Duodenal mucosa (tissue), 2 donors: ENCODE measurements around the gene IFITM5.

Experiments used
- H3K27ac ChIP-seq: one replicate; pipeline ENCODE4 v1.7.0; 2013; ENCODE audit warnings: low read depth, low read length
- H3K27me3 ChIP-seq, 2 donors: one replicate each; pipeline ENCODE4 v1.7.0; 2013; ENCODE audit warnings: low read length in 2 of 2, control low read depth in 1 of 2; ENCODE audit not compliant: insufficient read depth in 2 of 2, control insufficient read depth in 1 of 2
- H3K36me3 ChIP-seq, 2 donors: one replicate each; pipeline ENCODE4 v1.7.0; 2013; ENCODE audit warnings: low read length in 2 of 2, control low read depth in 1 of 2; ENCODE audit not compliant: insufficient read depth in 2 of 2, control insufficient read depth in 1 of 2
- H3K4me1 ChIP-seq, 2 donors: one replicate each; pipeline ENCODE4 v1.7.0; 2013; ENCODE audit warnings: low read length in 2 of 2, control low read depth in 1 of 2; ENCODE audit not compliant: insufficient read depth in 2 of 2, control insufficient read depth in 1 of 2
- H3K4me3 ChIP-seq, 2 donors: one replicate each; pipeline ENCODE4 v1.7.0; 2013; ENCODE audit warnings: low read length in 2 of 2, low read depth in 1 of 2
- H3K9ac ChIP-seq, 2 donors: one replicate each; pipeline ENCODE4 v1.7.0; 2013; ENCODE audit warnings: low read length in 2 of 2, low read depth in 1 of 2
- H3K9me3 ChIP-seq, 2 donors: one replicate each; pipeline ENCODE4 v1.7.0; 2013; ENCODE audit warnings: low read length in 2 of 2, control low read depth in 1 of 2; ENCODE audit not compliant: control insufficient read depth in 1 of 2

The IFITM5 gene

GRCh38 chr11:299081-299891, at the start of gene IFITM5:
IFITM5 (minus strand) TSS chr11:299526; CDS start chr11:299490, 36 bp downstream.
- Histone ChIP-seq H3K9ac (no peak within 1 kb of the TSS), H3K9me3 (no peaks in the 10 kb centered on the region), H3K4me3 (no peak within 1 kb of the TSS), H3K4me1 (peaks cover 14 to 26% of the 10 kb centered on the region in 2 donors), H3K27me3 (peaks cover 9 to 19% of the 10 kb centered on the region in 2 donors), H3K36me3 (peaks cover 0 to 4% of the 10 kb centered on the region in 2 donors), H3K27ac (no peak within 1 kb of the TSS)

- no peak overlapping the region for H3K9ac ChIP-seq
- H3K27me3 ChIP-seq, result peaks cover 0 to 2% of the 10 kb centered on the region in 2 donors
- peaks cover 7 to 8% of the 10 kb centered on the region in 2 donors for H3K4me1 ChIP-seq
- no peaks in the 10 kb centered on the region for H3K36me3 ChIP-seq
- no peaks in the 10 kb centered on the region for H3K9me3 ChIP-seq
- no peak overlapping the region for H3K27ac ChIP-seq
- H3K4me3 ChIP-seq, result no peak overlapping the region
These were observed 47.2 kb upstream of the IFITM5 start for GRCh38 chr11:346529-346928.

GRCh38 chr11:344836-345578, 45.7 kb upstream of the IFITM5 start:
- H3K4me3 ChIP-seq, result no peak overlapping the region
- H3K9me3 ChIP-seq, result no peaks in the 10 kb centered on the region
- H3K27ac ChIP-seq, result no peak overlapping the region
- no peak overlapping the region for H3K9ac ChIP-seq
- peaks cover 0 to 2% of the 10 kb centered on the region in 2 donors for H3K27me3 ChIP-seq
- no peaks in the 10 kb centered on the region for H3K4me1 ChIP-seq
- no peaks in the 10 kb centered on the region for H3K36me3 ChIP-seq

GRCh38 chr11:342328-342727, 43.0 kb upstream of the IFITM5 start:
- peaks cover 0 to 2% of the 10 kb centered on the region in 2 donors for H3K27me3 ChIP-seq
- H3K36me3 ChIP-seq, result no peaks in the 10 kb centered on the region
- no peaks in the 10 kb centered on the region for H3K9me3 ChIP-seq
- H3K4me3 ChIP-seq, result no peak overlapping the region
- no peaks in the 10 kb centered on the region for H3K4me1 ChIP-seq
- H3K27ac ChIP-seq, result no peak overlapping the region
- H3K9ac ChIP-seq, result no peak overlapping the region

- Histone ChIP-seq H3K9me3 (no peaks in the 10 kb centered on the region), H3K36me3 (no peaks in the 10 kb centered on the region), H3K27me3 (no peaks in the 10 kb centered on the region), H3K9ac (no peak overlapping the region), H3K4me3 (no peak overlapping the region), H3K4me1 (peaks cover 12% of the 10 kb centered on the region in 2 donors), H3K27ac (no peak overlapping the region)
These were observed 41.5 kb upstream of the IFITM5 start for GRCh38 chr11:340539-341512.

GRCh38 chr11:339963-340362, 40.6 kb upstream of the IFITM5 start:
- H3K27ac ChIP-seq, result no peak overlapping the region

GRCh38 chr11:337711-338110, 38.4 kb upstream of the IFITM5 start:
- peaks cover 16% of the 10 kb centered on the region in 2 donors for H3K4me1 ChIP-seq
- no peak overlapping the region for H3K4me3 ChIP-seq
- no peaks in the 10 kb centered on the region for H3K9me3 ChIP-seq
- no peaks in the 10 kb centered on the region for H3K36me3 ChIP-seq
- H3K9ac ChIP-seq, result no peak overlapping the region
- no peak overlapping the region for H3K27ac ChIP-seq
- H3K27me3 ChIP-seq, result no peaks in the 10 kb centered on the region

More at GRCh38 chr11:339963-340362, 40.6 kb upstream of the IFITM5 start:
- Histone ChIP-seq H3K27me3 (no peaks in the 10 kb centered on the region), H3K4me1 (peaks cover 16% of the 10 kb centered on the region in 2 donors), H3K9me3 (no peaks in the 10 kb centered on the region), H3K9ac (no peak overlapping the region), H3K36me3 (no peaks in the 10 kb centered on the region), H3K4me3 (no peak overlapping the region)

- no peak overlapping the region for H3K9ac ChIP-seq
- H3K27ac ChIP-seq, result peak overlapping the region; percentile 48
- no peaks in the 10 kb centered on the region for H3K36me3 ChIP-seq
- no peaks in the 10 kb centered on the region for H3K9me3 ChIP-seq
- no peak overlapping the region for H3K4me3 ChIP-seq
- H3K4me1 ChIP-seq, result peaks cover 16% of the 10 kb centered on the region in 2 donors
- H3K27me3 ChIP-seq, result no peaks in the 10 kb centered on the region
These were observed 37.4 kb upstream of the IFITM5 start for GRCh38 chr11:336659-337198.

GRCh38 chr11:335779-336658, 36.7 kb upstream of the IFITM5 start:
- Histone ChIP-seq H3K27me3 (no peaks in the 10 kb centered on the region), H3K4me1 (peaks cover 16 to 21% of the 10 kb centered on the region in 2 donors), H3K36me3 (no peaks in the 10 kb centered on the region), H3K9ac (no peak overlapping the region), H3K4me3 (no peak overlapping the region), H3K9me3 (no peaks in the 10 kb centered on the region), H3K27ac (peak overlapping the region; percentile 48)
